Measurements from ENCODE around the gene BRD1.

The BRD1 gene

GRCh38 chr22:49754696-49755630 is 72.7 kb downstream of the BRD1 start:
- in situ Hi-C loops (cut with MboI; ENCODE audit: low sequenced_read_pairs) = no loop called here

DNA sequence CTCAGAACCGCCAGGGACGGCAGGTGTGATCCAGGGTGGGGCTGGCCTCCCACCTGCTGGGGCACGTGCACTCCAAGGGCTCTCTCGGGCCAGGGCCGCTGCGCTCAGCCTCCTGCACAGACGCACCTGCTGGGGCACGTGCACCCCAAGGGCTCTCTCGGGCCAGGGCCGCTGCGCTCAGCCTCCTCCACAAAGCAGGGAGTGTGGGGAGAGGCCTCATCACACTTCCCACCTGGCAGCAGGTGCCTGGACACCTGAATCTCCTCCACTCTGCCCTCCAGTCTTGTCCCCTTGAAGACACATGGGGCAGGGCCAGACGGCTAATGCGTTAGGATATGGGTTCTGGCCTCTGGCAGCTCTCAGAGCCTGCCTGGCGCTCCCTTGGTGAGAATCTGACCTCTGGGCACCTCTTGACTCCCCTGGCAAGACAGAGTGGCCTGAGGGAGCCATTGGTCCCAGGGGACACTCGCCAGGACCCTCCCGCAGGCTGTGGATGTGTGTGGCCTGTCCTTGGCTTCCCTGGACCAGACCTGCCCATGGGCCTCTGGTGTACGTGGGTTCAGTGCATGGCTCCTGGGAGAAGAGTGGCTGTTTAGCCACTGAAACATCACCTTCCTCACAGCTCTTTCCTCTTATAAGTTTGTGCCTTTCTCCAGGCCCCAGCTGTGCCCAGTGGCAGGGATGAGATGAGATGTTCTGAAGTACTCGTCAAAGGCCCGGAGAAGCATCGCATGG is 73.5 kb downstream of the BRD1 start:
- in situ Hi-C loops (cut with MboI; ENCODE audit: low sequenced_read_pairs) = no loop called here

DNA sequence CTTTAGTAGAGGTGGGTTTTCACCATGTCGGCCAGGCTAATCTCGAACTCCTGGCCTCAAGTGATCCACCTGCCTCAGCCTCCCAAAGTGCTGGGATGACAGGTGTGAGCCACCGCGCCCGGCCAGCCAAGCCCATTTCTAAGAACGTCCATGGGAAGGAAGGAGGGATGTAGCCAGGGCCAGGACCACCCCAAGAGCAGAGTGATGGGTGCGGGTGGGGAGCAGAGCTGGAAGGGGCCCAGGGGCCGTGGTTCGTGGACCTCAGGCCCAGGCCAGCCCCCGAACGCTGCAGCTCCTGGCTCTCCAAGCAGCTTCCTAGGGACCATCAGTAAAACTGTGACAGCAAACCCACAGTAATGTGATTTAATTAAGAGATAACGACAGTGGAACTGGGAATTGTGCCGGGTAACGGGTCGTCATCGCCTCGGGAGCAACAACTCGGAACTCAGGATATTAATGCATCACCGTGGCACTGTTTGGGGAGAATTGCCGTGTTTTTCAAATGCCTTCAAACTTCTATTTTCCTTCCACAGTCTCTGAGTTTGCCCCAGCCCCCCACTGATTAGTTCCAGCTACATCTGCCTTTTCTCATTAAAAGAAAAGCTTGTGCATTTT is 74.3 kb downstream of the BRD1 start:
- in situ Hi-C loops (cut with MboI; ENCODE audit: low sequenced_read_pairs) = no loop called here

GRCh38 chr22:49752598-49753091 is 75.0 kb downstream of the BRD1 start:
- in situ Hi-C loops (cut with MboI; ENCODE audit: low sequenced_read_pairs) = no loop called here

GRCh38 chr22:49751966-49752597 is 75.6 kb downstream of the BRD1 start:
- in situ Hi-C loops (cut with MboI; ENCODE audit: low sequenced_read_pairs) = no loop called here

DNA sequence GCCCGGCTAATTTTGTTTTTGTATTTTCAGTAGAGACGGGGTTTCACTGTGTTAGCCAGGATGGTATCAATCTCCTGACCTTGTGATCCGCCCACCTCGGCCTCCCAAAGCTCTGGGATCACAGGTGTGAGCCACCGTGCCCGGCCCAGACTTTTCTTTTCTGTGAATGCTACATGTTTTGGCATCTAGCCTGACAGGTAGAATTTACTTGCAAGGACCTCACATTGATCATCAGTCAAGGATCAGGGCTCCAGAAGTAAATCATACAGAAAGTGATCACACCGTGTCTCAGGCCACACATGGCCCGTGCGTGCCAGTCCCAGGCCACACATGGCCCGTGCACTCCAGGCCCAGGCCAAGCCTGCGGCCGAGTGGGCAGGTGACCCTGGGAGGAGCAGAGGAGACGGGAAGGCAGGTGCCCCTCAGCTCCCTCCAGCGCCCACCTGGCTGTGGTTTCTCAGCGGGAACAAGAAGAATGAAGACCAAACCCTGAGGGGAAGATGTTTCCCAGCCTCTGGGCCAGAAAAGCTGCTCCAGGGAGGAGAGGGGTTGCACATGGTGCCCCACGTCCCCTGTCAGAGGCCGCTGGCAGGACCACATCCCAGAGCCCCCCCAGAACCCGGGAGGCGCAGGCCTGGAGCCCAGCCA is 76.2 kb downstream of the BRD1 start:
- in situ Hi-C loops (cut with MboI; ENCODE audit: low sequenced_read_pairs) = no loop called here

DNA sequence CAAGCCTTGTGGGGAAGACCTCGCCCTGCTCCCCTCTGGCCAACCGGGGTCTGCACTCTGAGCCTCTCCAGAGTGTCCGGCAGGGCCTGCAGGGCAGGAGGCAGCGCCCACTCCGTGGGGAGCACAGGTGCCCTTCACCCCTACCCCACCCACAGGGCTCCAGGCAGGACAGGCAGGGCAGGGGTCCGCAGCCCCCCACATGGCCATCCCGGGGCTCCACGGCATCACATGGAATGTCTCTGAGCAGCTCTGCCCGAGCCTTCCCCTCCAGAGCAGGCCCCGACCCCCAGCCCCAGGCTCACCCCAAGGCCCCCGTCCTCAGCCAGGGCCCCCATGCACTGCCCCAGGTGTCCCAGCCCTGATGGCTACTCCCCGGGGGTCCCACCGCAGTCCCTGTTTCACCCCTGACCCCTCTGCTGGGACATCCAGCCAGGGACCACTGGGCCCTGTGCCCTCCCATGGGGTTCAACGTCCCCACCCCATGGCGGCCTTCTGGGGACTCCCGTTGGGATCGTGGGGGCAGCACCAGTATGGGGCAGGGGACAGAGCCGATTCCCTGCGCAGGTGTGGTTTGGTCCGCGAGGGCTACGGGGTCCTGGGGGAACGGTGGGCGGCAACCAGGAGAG is 77.7 kb downstream of the BRD1 start:
- in situ Hi-C loops (cut with MboI; ENCODE audit: low sequenced_read_pairs) = no loop called here

DNA sequence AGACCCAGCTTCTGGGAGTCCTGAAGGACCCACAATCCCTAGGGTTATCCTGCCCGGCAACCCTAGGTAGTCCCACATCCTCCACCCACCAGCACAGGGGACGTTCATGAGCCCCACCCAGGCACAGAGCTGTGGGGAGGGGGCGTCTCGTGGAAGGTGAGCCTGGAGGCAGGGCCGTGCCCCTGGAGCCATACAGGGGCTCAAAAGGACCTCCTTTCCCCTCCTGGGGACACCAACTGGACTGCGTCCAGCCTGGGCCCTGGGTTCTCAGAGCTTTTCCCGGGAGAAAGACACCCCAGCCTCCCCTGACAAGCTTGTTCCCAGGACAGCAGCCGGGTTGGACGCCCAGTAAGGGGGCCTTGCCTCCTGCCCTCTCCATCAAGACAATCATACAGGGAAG is 78.4 kb downstream of the BRD1 start:
- in situ Hi-C loops (cut with MboI; ENCODE audit: low sequenced_read_pairs) = no loop called here

GRCh38 chr22:49748514-49748913 is 79.2 kb downstream of the BRD1 start:
- in situ Hi-C loops (cut with MboI; ENCODE audit: low sequenced_read_pairs) = no loop called here

- in situ Hi-C loops (cut with MboI; ENCODE audit: low sequenced_read_pairs) = no loop called here
These were observed 80.0 kb downstream of the BRD1 start for GRCh38 chr22:49747716-49748115.

GRCh38 chr22:49747130-49747529 is 80.5 kb downstream of the BRD1 start:
- in situ Hi-C loops (cut with MboI; ENCODE audit: low sequenced_read_pairs) = no loop called here

GRCh38 chr22:49746065-49746464 is 81.6 kb downstream of the BRD1 start:
- in situ Hi-C loops (cut with MboI; ENCODE audit: low sequenced_read_pairs) = no loop called here

DNA sequence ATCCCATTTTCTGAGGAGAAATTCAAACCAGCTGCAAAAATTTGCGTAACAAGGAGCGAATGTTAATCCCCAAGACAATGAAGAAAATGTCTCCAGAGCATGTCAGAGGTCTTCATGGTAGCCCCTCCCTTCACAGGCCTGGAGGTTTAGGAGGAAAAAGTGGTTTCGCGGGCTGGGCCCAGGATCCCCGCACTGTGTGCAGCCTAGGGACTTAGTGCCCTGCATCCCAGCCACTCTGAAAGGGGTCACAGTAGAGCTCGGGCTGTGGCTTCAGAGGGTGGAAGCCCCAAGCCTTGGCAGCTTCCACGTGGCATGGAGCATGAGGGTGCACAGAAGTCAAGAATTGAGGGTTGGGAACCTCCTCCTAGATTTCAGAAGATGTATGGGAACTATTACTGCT is 87.4 kb downstream of the BRD1 start:
- in situ Hi-C loops (cut with MboI; ENCODE audit: low sequenced_read_pairs) = no loop called here

GRCh38 chr22:49739138-49739537 is 88.5 kb downstream of the BRD1 start:
- in situ Hi-C loops (cut with MboI; ENCODE audit: low sequenced_read_pairs) = no loop called here

- in situ Hi-C loops (cut with MboI; ENCODE audit: low sequenced_read_pairs) = no loop called here
These were observed 89.1 kb downstream of the BRD1 start for GRCh38 chr22:49738566-49738965.

- in situ Hi-C loops (cut with MboI; ENCODE audit: low sequenced_read_pairs) = no loop called here
These were observed 89.7 kb downstream of the BRD1 start for GRCh38 chr22:49738006-49738405.

- in situ Hi-C loops (cut with MboI; ENCODE audit: low sequenced_read_pairs) = no loop called here
These were observed 90.5 kb downstream of the BRD1 start for GRCh38 chr22:49737101-49737551.

DNA sequence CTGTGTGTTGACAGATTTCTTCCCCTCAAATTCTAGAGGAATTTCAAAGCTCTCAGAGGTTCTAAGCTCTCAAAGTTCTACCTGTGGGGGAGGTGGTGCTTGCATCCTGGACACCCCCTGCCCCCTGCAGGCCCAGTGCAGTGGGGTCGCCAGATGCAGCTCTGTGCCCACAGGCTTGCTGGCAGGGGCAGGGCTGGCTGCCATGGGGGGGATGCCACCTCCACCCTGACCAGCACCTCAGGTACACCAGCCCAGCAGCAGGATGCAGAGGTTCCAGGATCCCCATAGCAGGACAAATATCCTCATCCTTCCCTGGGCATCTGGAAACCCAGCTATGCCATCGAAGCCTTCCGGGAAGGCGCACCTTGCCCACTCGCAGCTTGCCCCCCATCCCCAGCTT is 91.1 kb downstream of the BRD1 start:
- in situ Hi-C loops (cut with MboI; ENCODE audit: low sequenced_read_pairs) = no loop called here

DNA sequence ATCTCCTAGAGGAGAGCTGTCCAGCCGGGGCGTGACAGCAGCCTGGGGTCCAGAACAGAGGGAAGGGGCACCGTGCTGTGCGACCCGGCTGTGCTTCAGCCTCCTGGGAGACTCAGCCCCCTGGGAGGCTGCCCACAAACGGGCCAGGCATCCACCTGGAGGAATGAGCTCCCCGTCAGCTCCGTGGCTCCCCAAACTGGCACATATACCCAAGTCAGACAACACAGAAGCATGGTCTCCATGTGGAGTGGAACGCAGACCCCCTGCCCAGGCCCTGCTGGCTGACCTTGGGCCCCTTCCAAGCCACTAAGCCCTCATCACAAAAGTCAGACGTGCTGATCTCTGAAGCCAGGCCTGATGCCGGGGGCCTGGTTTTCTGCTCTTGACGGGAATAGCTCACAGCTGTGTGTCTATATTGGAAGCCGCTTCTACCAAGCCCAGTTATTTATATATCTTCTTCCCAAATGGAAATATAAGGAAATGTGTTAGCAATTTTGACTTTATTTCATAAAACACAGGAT is 91.7 kb downstream of the BRD1 start:
- in situ Hi-C loops (cut with MboI; ENCODE audit: low sequenced_read_pairs) = no loop called here

DNA sequence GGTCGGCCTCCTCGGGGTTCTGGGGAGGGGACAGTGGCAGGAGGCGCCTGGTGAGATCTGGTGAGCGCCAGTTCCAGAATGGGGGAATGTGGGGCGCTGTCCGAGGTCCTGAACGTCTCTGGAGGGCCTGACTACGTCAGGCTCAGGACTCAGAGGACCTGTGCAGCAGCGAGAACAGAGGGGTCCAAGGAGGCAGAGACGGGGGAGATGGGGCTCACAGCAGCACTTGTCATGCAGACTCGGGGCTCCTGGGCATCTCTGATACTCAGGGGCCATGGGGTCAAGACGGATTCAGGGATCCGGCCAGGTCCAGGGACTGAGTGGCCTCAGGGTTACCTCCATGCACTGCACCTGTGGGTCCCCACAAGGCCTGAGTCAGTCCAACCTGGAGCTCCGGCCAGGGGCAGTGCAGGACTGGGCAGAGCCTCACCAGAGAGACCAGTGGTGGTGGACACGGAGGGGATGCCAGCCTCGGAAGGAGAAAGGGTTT is 92.2 kb downstream of the BRD1 start:
- in situ Hi-C loops (cut with MboI; ENCODE audit: low sequenced_read_pairs) = no loop called here
